Measurements from ENCODE around the gene UPF2. TPM values are rescaled to one million over a fixed set of nuclear protein-coding genes. Genes with fewer than 3 reads are reported as not detected.

The UPF2 gene
- total and polyA plus RNA-seq, 4 donors: 6.6 to 19.6 (median 16.4) TPM

DNA sequence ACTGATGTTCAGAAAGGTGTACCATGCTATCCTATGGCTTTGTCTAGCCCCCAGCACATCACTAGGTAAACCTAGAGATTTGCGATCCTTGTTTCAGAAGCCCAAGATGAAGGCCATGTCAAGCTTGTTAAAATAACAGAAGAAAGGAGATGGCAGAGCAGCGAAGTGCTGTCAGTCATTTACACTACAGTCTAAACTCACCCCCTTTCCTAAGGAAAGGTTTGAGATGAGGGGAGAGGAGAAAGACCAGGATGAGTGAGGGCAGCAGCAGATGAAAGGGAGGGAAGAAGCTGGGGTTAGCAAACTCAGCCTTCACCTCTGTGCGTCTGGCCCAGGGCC is 144.6 kb downstream of the UPF2 start:
- Histone ChIP-seq H3K9ac (ENCODE audit: low read depth in 1 of 2, low read length in 2 of 2) (no peak overlapping the region), H3K4me3 (ENCODE audit: low read depth in 1 of 3, low read length in 3 of 3) (no peak overlapping the region), H3K27me3 (ENCODE audit: control insufficient read depth in 4 of 4, insufficient read depth in 4 of 4, low read length in 3 of 4) (no peaks in the 10 kb centered on the region), H3K9me3 (ENCODE audit: control insufficient read depth in 4 of 4, low read length in 3 of 4) (no peaks in the 10 kb centered on the region), H3K36me3 (ENCODE audit: control insufficient read depth in 4 of 4, insufficient read depth in 3 of 4, low read depth in 1 of 4, low read length in 3 of 4) (no peaks in the 10 kb centered on the region), H3K27ac (ENCODE audit: low read depth in 1 of 2, low read length in 2 of 2) (peak overlapping the region; percentile 63 to 67), H3K4me1 (ENCODE audit: control insufficient read depth in 4 of 4, insufficient read depth in 4 of 4, low read length in 3 of 4) (peaks cover 5 to 17% (median 16%) of the 10 kb centered on the region in 4 donors)
- no peak for DNase-seq (ENCODE audit: low spot score)
- TF ChIP-seq EGR1 (IDR thresholded peaks at IDR 0.05; ENCODE audit: low read depth in 2 of 2): no peak
- TF ChIP-seq, protein P1, sequence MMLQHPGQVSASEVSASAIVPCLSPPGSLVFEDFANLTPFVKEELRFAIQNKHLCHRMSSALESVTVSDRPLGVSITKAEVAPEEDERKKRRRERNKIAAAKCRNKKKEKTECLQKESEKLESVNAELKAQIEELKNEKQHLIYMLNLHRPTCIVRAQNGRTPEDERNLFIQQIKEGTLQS (IDR thresholded peaks at IDR 0.05): no peak
- no peak for TF ChIP-seq FOXA2 (IDR thresholded peaks at IDR 0.05)
- TF ChIP-seq SP1 (IDR thresholded peaks at IDR 0.05): no peak
- TF ChIP-seq, protein P2, sequence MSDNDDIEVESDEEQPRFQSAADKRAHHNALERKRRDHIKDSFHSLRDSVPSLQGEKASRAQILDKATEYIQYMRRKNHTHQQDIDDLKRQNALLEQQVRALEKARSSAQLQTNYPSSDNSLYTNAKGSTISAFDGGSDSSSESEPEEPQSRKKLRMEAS (IDR thresholded peaks at IDR 0.05): no peak
- TF ChIP-seq NR2F2 (IDR thresholded peaks at IDR 0.05): peak; percentile 32
- WGBS: 64% methylated on average over 3 of the region's 3 CpGs

DNA sequence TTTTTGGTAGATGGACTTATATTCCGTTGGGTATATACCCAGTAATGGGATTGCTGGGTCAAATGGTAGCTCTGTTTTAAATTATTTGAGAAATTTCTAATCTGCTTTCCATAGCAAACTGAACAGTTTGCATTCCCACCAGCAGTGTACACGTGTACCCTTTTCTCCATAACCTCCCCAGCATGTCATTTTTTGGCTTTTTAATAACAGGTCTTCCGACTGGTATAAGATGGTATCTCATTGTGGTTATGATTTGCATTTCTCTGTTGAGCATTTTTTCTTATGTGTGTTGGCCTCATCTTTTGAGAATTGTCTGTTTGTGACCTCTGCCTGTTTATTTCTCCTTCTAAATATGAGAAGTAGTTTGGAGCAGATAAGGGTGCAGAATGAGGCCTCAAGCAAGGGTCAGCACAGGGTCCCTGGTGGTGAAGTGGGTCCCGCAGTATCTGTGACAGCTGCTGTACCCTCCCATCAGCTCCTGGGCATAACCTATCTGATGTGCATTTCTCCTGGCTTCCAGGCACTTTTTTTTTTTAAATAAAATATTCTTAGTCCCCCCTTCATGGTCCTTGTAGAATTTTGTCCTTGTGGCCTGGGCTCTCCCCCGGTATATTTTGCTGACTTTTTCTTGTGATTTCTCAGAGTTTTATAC is 145.9 kb downstream of the UPF2 start:
- no peak for DNase-seq (ENCODE audit: low spot score)
- whole genome bisulfite sequencing: 87% methylated on average over 5 of the region's 5 CpGs

DNA sequence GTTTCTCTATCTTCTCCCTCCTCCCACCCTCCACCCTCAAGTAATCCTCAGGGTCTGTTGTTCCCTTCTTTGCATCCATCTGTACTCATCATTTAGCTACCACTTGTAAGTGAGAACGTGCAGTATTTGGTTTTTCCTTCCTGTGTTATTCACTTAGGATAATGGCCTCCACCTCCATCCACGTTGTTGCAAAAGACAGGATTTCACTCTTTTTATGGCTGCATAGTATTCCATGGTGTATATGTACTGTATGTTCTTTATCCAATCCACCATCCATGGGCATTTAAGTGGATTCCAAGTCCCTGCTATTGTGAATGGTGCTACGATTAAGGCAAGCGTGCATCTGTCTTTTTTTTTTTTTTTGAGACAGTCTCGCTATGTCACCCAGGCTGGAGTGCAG is 147.0 kb downstream of the UPF2 start:
- 92% methylated on average over 5 of the region's 5 CpGs for WGBS

More for the DNA sequence above, 145.9 kb downstream of the UPF2 start:
- Histone ChIP-seq H3K9ac (ENCODE audit: low read depth in 1 of 2, low read length in 2 of 2) (no peak overlapping the region), H3K27ac (ENCODE audit: low read depth in 1 of 2, low read length in 2 of 2) (no peak overlapping the region), H3K27me3 (ENCODE audit: control insufficient read depth in 4 of 4, insufficient read depth in 4 of 4, low read length in 3 of 4) (no peaks in the 10 kb centered on the region), H3K4me1 (ENCODE audit: control insufficient read depth in 4 of 4, insufficient read depth in 4 of 4, low read length in 3 of 4) (peaks cover 3 to 16% (median 13%) of the 10 kb centered on the region in 4 donors), H3K4me3 (ENCODE audit: low read depth in 1 of 3, low read length in 3 of 3) (no peak overlapping the region), H3K9me3 (ENCODE audit: control insufficient read depth in 4 of 4, low read length in 3 of 4) (no peaks in the 10 kb centered on the region), H3K36me3 (ENCODE audit: control insufficient read depth in 4 of 4, insufficient read depth in 3 of 4, low read depth in 1 of 4, low read length in 3 of 4) (no peaks in the 10 kb centered on the region)
- TF ChIP-seq NR2F2 (IDR thresholded peaks at IDR 0.05): no peak

More for the DNA sequence above, 147.0 kb downstream of the UPF2 start:
- Histone ChIP-seq H3K9ac (ENCODE audit: low read depth in 1 of 2, low read length in 2 of 2) (no peak overlapping the region), H3K4me3 (ENCODE audit: low read depth in 1 of 3, low read length in 3 of 3) (no peak overlapping the region), H3K9me3 (ENCODE audit: control insufficient read depth in 4 of 4, low read length in 3 of 4) (no peaks in the 10 kb centered on the region), H3K27me3 (ENCODE audit: control insufficient read depth in 4 of 4, insufficient read depth in 4 of 4, low read length in 3 of 4) (no peaks in the 10 kb centered on the region), H3K4me1 (ENCODE audit: control insufficient read depth in 4 of 4, insufficient read depth in 4 of 4, low read length in 3 of 4) (peaks cover 2 to 14% (median 10%) of the 10 kb centered on the region in 4 donors), H3K27ac (ENCODE audit: low read depth in 1 of 2, low read length in 2 of 2) (no peak overlapping the region), H3K36me3 (ENCODE audit: control insufficient read depth in 4 of 4, insufficient read depth in 3 of 4, low read depth in 1 of 4, low read length in 3 of 4) (no peaks in the 10 kb centered on the region)
- TF ChIP-seq NR2F2 (IDR thresholded peaks at IDR 0.05) (no peak), RAD21 (IDR thresholded peaks at IDR 0.05) (no peak), FOXA2 (IDR thresholded peaks at IDR 0.05) (no peak), EGR1 (IDR thresholded peaks at IDR 0.05; ENCODE audit: low read depth in 2 of 2) (no peak), SP1 (IDR thresholded peaks at IDR 0.05) (no peak), JUND (IDR thresholded peaks at IDR 0.05) (no peak), TAF1 (conservative IDR thresholded peaks at IDR 0.05) (no peak), HNF4G (IDR thresholded peaks at IDR 0.05) (no peak), FOXA1 (IDR thresholded peaks at IDR 0.05) (no peak), HNF4A (conservative IDR thresholded peaks at IDR 0.05) (no peak), GABPA (IDR thresholded peaks at IDR 0.05 in 1 of 2, conservative IDR thresholded peaks at IDR 0.05 in 1 of 2) (no peak), ZBTB33 (IDR thresholded peaks at IDR 0.05) (no peak), YY1 (IDR thresholded peaks at IDR 0.05) (no peak)
- TF ChIP-seq, protein P1 (IDR thresholded peaks at IDR 0.05): no peak
- TF ChIP-seq, protein P2 (IDR thresholded peaks at IDR 0.05): no peak
- TF ChIP-seq, protein P3, sequence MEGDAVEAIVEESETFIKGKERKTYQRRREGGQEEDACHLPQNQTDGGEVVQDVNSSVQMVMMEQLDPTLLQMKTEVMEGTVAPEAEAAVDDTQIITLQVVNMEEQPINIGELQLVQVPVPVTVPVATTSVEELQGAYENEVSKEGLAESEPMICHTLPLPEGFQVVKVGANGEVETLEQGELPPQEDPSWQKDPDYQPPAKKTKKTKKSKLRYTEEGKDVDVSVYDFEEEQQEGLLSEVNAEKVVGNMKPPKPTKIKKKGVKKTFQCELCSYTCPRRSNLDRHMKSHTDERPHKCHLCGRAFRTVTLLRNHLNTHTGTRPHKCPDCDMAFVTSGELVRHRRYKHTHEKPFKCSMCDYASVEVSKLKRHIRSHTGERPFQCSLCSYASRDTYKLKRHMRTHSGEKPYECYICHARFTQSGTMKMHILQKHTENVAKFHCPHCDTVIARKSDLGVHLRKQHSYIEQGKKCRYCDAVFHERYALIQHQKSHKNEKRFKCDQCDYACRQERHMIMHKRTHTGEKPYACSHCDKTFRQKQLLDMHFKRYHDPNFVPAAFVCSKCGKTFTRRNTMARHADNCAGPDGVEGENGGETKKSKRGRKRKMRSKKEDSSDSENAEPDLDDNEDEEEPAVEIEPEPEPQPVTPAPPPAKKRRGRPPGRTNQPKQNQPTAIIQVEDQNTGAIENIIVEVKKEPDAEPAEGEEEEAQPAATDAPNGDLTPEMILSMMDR (IDR thresholded peaks at IDR 0.05; ENCODE audit: low read depth, low read length, missing input control): no peak
- TF ChIP-seq, protein P4, sequence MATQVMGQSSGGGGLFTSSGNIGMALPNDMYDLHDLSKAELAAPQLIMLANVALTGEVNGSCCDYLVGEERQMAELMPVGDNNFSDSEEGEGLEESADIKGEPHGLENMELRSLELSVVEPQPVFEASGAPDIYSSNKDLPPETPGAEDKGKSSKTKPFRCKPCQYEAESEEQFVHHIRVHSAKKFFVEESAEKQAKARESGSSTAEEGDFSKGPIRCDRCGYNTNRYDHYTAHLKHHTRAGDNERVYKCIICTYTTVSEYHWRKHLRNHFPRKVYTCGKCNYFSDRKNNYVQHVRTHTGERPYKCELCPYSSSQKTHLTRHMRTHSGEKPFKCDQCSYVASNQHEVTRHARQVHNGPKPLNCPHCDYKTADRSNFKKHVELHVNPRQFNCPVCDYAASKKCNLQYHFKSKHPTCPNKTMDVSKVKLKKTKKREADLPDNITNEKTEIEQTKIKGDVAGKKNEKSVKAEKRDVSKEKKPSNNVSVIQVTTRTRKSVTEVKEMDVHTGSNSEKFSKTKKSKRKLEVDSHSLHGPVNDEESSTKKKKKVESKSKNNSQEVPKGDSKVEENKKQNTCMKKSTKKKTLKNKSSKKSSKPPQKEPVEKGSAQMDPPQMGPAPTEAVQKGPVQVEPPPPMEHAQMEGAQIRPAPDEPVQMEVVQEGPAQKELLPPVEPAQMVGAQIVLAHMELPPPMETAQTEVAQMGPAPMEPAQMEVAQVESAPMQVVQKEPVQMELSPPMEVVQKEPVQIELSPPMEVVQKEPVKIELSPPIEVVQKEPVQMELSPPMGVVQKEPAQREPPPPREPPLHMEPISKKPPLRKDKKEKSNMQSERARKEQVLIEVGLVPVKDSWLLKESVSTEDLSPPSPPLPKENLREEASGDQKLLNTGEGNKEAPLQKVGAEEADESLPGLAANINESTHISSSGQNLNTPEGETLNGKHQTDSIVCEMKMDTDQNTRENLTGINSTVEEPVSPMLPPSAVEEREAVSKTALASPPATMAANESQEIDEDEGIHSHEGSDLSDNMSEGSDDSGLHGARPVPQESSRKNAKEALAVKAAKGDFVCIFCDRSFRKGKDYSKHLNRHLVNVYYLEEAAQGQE (IDR thresholded peaks at IDR 0.05): no peak
- no peak for DNase-seq (ENCODE audit: low spot score)
